Measurements from ENCODE around the gene TCERG1L.

The TCERG1L gene

GRCh38 chr10:131354380-131354779 is 42.9 kb upstream of the TCERG1L start:
- Histone ChIP-seq H3K4me3 (replicated peaks; ENCODE audit: low read depth, low read length) (no peak overlapping the region), H3K27me3 (replicated peaks; ENCODE audit: control insufficient read depth, insufficient read depth, low read length) (no peaks in the 10 kb centered on the region), H3K36me3 (ENCODE audit: control insufficient read depth, insufficient read depth, low read length) (no peaks in the 10 kb centered on the region)
- TF ChIP-seq CTCF (IDR thresholded peaks at IDR 0.05; ENCODE audit: insufficient read depth, low read length, poor library complexity, severe bottlenecking) = no peak
- DNase-seq (ENCODE audit: extremely low read depth, insufficient read length) = no peak

- no peak for DNase-seq (ENCODE audit: extremely low read depth, insufficient read length)
- Histone ChIP-seq H3K4me3 (replicated peaks; ENCODE audit: low read depth, low read length) (no peak overlapping the region), H3K36me3 (ENCODE audit: control insufficient read depth, insufficient read depth, low read length) (no peaks in the 10 kb centered on the region), H3K27me3 (replicated peaks; ENCODE audit: control insufficient read depth, insufficient read depth, low read length) (no peaks in the 10 kb centered on the region)
- no peak for TF ChIP-seq CTCF (IDR thresholded peaks at IDR 0.05; ENCODE audit: insufficient read depth, low read length, poor library complexity, severe bottlenecking)
Observed at GRCh38 chr10:131352765-131353290, 41.3 kb upstream of the TCERG1L start.

GRCh38 chr10:131350660-131351059 is 39.1 kb upstream of the TCERG1L start:
- no peak for DNase-seq (ENCODE audit: extremely low read depth, insufficient read length)
- no peak for TF ChIP-seq CTCF (IDR thresholded peaks at IDR 0.05; ENCODE audit: insufficient read depth, low read length, poor library complexity, severe bottlenecking)
- no peaks in the 10 kb centered on the region for H3K27me3 ChIP-seq (replicated peaks; ENCODE audit: control insufficient read depth, insufficient read depth, low read length)
- H3K4me3 ChIP-seq (replicated peaks; ENCODE audit: low read depth, low read length) = no peak overlapping the region
- H3K36me3 ChIP-seq (ENCODE audit: control insufficient read depth, insufficient read depth, low read length) = no peaks in the 10 kb centered on the region

GRCh38 chr10:131350245-131350644 is 38.7 kb upstream of the TCERG1L start:
- Histone ChIP-seq H3K27me3 (replicated peaks; ENCODE audit: control insufficient read depth, insufficient read depth, low read length) (no peaks in the 10 kb centered on the region), H3K4me3 (replicated peaks; ENCODE audit: low read depth, low read length) (no peak overlapping the region), H3K36me3 (ENCODE audit: control insufficient read depth, insufficient read depth, low read length) (no peaks in the 10 kb centered on the region)
- no peak for DNase-seq (ENCODE audit: extremely low read depth, insufficient read length)
- no peak for TF ChIP-seq CTCF (IDR thresholded peaks at IDR 0.05; ENCODE audit: insufficient read depth, low read length, poor library complexity, severe bottlenecking)

- Histone ChIP-seq H3K36me3 (ENCODE audit: control insufficient read depth, insufficient read depth, low read length) (no peaks in the 10 kb centered on the region), H3K4me3 (replicated peaks; ENCODE audit: low read depth, low read length) (no peak overlapping the region), H3K27me3 (replicated peaks; ENCODE audit: control insufficient read depth, insufficient read depth, low read length) (no peaks in the 10 kb centered on the region)
- no peak for TF ChIP-seq CTCF (IDR thresholded peaks at IDR 0.05; ENCODE audit: insufficient read depth, low read length, poor library complexity, severe bottlenecking)
- DNase-seq (ENCODE audit: extremely low read depth, insufficient read length) = no peak
Observed at GRCh38 chr10:131346456-131346855, 34.9 kb upstream of the TCERG1L start.

GRCh38 chr10:131345691-131346090 is 34.2 kb upstream of the TCERG1L start:
- Histone ChIP-seq H3K36me3 (ENCODE audit: control insufficient read depth, insufficient read depth, low read length) (no peaks in the 10 kb centered on the region), H3K4me3 (replicated peaks; ENCODE audit: low read depth, low read length) (no peak overlapping the region), H3K27me3 (replicated peaks; ENCODE audit: control insufficient read depth, insufficient read depth, low read length) (no peaks in the 10 kb centered on the region)
- no peak for TF ChIP-seq CTCF (IDR thresholded peaks at IDR 0.05; ENCODE audit: insufficient read depth, low read length, poor library complexity, severe bottlenecking)
- no peak for DNase-seq (ENCODE audit: extremely low read depth, insufficient read length)
